H1 (cell line): ENCODE data around the gene KLHDC8A. TPM values are rescaled to one million over a fixed set of nuclear protein-coding genes. Genes with fewer than 3 reads are reported as not detected.

ENCODE experiments used
- polyA plus RNA-seq, 7 experiments: library from polyadenylated mRNA; depleted of rRNA in 3 of 7; stranded (reverse) in 5 of 7; unstranded in 2 of 7; fragments of >200 nt in 5 of 7; fragments of 200-250 nt in 2 of 7; gene quantifications; 1 replicate in 5 of 7; 2 replicates in 1 of 7; 4 replicates in 1 of 7; pipeline versions ENCODE4 v1.2.1 to v1.2.3, GENCODE V29; 2011 to 2013; ENCODE audit warnings: missing spikeins in 2 of 7, mixed read lengths in 2 of 7
- small RNA-seq: library from polyadenylated mRNA; stranded (forward); fragments of <200 nt; extraction: miRNeasy Mini kit (QIAGEN cat#:217004); gene quantifications from one replicate; pipeline ENCODE3, GENCODE V24; 2013; ENCODE audit not compliant: insufficient read depth
- total RNA-seq: library from RNA; stranded (reverse); fragmentation: NEBNext Ultra II Directional; extraction: Animal tissue kit (Norgen Biotek cat#: 25700); gene quantifications from 2 replicates; pipeline ENCODE4 v1.2.1, GENCODE V29; 2021

The KLHDC8A gene
- total and polyA plus RNA-seq, 2 of the 8 experiments (the other 6 are each of a cell fraction or from before 2014, with no cell fraction given): 1.9 to 3.4 TPM

Small RNAs within 50 kb of the gene (small RNA-seq; reads per million reads assigned to genes)
- not detected for gene SNRPGP10

Other genes starting within 250 kb of the KLHDC8A start
- 20.4 and 21.5 TPM in 2 replicates for gene RBBP5, start 234.9 kb downstream of the KLHDC8A start, total RNA-seq
- gene RBBP5, start 234.9 kb downstream of the KLHDC8A start, polyA plus RNA-seq (2011; rRNA removed): 6.7 and 7.6 TPM in 2 replicates
- 7.9 and 8.5 TPM in 2 replicates for gene DSTYK, start 145.2 kb downstream of the KLHDC8A start, total RNA-seq
- 2.4 and 2.7 TPM in 2 replicates for gene DSTYK, start 145.2 kb downstream of the KLHDC8A start, polyA plus RNA-seq (2011; rRNA removed)
- 6.7 and 7.2 TPM in 2 replicates for gene TMCC2, start 129.0 kb downstream of the KLHDC8A start, total RNA-seq
- gene TMCC2, start 129.0 kb downstream of the KLHDC8A start, polyA plus RNA-seq (2011; rRNA removed): 6.8 and 9.7 TPM in 2 replicates
- 12.7 and 12.9 TPM in 2 replicates for gene NUAK2, start 35.2 kb downstream of the KLHDC8A start, total RNA-seq
- 9.4 and 14.5 TPM in 2 replicates for gene NUAK2, start 35.2 kb downstream of the KLHDC8A start, polyA plus RNA-seq (2011; rRNA removed)
- 9.7 and 10.5 TPM in 2 replicates for gene LEMD1, start 65.1 kb upstream of the KLHDC8A start, total RNA-seq
- gene LEMD1, start 65.1 kb upstream of the KLHDC8A start, polyA plus RNA-seq (2011; rRNA removed): 10.0 and 10.8 TPM in 2 replicates
- gene BLACAT1, start 99.1 kb upstream of the KLHDC8A start, total RNA-seq: 3.5 and 3.8 TPM in 2 replicates
- 6.3 and 10.5 TPM in 2 replicates for gene BLACAT1, start 99.1 kb upstream of the KLHDC8A start, polyA plus RNA-seq (2011; rRNA removed)
- 40.9 and 44.0 TPM in 2 replicates for gene CDK18, start 147.7 kb upstream of the KLHDC8A start, total RNA-seq
- gene CDK18, start 147.7 kb upstream of the KLHDC8A start, polyA plus RNA-seq (2011; rRNA removed): 31.2 and 50.3 TPM in 2 replicates